Measurements from ENCODE around the gene TRIM63. TPM values are rescaled to one million over a fixed set of nuclear protein-coding genes. Genes with fewer than 3 reads are reported as not detected.

TRIM63 gene
- total RNA-seq, 2 experiments from 2014 or later: not detected

DNA sequence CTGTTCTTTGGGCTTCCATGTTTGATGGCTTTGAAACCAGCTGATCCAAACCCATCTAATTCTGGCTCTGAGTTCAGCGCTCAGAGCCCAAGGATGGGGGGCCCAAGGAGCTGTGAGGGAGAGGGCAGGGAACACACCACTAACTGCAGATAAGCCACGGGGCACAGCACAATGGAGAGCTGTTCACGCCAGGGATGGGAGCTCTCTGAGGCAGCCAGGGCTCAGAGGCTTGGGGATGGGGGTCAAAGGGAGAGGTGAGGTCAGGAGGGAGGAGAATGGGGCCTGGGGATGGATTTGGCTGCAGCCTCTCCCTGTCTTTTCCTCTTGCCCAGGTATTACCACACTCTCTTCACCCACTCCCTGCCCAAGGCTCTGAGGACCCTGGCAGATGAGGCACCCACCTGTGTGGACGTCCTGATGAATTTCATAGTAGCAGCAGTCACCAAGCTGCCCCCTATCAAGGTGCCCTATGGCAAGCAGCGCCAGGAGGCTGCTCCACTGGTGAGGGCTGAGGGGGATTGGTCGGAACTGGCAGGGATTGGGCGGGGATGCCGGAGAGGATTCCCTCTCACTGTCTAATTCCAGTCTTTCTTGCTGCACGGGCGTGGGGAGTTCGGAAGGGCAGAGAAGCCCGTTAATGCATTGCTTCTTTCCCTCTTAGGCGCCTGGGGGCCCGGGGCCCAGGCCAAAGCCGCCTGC lies 32.8 kb downstream of the TRIM63 start:
- H3K79me2 ChIP-seq (ENCODE audit: insufficient read depth, low read depth, low read length): no peaks in the 10 kb centered on the region
- H2AFZ ChIP-seq (ENCODE audit: low read length): peak overlapping the region; percentile 88
- H3K27ac ChIP-seq (ENCODE audit: low read depth, low read length, poor library complexity, severe bottlenecking): no peak overlapping the region
- no peak for DNase-seq (ENCODE audit: low spot score)
- BruUV-seq (replicated peaks): no TSS peak
- no peaks in the 10 kb centered on the region for H3K9me2 ChIP-seq (ENCODE audit: insufficient read depth, low read length)
- intact Hi-C loops (cut with micrococcal nuclease; ENCODE audit: unreplicated experiment): no loop called here
- TF ChIP-seq EZH2phosphoT487 (IDR thresholded peaks at IDR 0.05; ENCODE audit: borderline replicate concordance, low read depth, low read length): no peak
- TF ChIP-seq, protein P1, sequence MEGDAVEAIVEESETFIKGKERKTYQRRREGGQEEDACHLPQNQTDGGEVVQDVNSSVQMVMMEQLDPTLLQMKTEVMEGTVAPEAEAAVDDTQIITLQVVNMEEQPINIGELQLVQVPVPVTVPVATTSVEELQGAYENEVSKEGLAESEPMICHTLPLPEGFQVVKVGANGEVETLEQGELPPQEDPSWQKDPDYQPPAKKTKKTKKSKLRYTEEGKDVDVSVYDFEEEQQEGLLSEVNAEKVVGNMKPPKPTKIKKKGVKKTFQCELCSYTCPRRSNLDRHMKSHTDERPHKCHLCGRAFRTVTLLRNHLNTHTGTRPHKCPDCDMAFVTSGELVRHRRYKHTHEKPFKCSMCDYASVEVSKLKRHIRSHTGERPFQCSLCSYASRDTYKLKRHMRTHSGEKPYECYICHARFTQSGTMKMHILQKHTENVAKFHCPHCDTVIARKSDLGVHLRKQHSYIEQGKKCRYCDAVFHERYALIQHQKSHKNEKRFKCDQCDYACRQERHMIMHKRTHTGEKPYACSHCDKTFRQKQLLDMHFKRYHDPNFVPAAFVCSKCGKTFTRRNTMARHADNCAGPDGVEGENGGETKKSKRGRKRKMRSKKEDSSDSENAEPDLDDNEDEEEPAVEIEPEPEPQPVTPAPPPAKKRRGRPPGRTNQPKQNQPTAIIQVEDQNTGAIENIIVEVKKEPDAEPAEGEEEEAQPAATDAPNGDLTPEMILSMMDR (conservative IDR thresholded peaks at IDR 0.05; ENCODE audit: low read length): no peak
- H3K36me3 ChIP-seq (ENCODE audit: insufficient read depth, low read length): no peaks in the 10 kb centered on the region
- H3K4me3 ChIP-seq (ENCODE audit: low read depth, low read length, poor library complexity, severe bottlenecking): peak overlapping the region; percentile 75
- CTCF ChIA-PET (ENCODE audit: unreplicated experiment): no interaction called here
- H3K4me1 ChIP-seq (ENCODE audit: insufficient read depth, low read length, poor library complexity, severe bottlenecking): peaks cover 7% of the 10 kb centered on the region
- H3K4me2 ChIP-seq (ENCODE audit: low read length): peak overlapping the region; percentile 85
- H3K9me3 ChIP-seq (ENCODE audit: low read length): no peaks in the 10 kb centered on the region
- POLR2A ChIA-PET: interaction anchor here (0.6 kb wide), 1 partner anchor 47 kb away, joined by 3 read pairs; no protein-coding TSS in a partner anchor
- H4K20me1 ChIP-seq (ENCODE audit: insufficient read depth, low read length): no peaks in the 10 kb centered on the region

DNA sequence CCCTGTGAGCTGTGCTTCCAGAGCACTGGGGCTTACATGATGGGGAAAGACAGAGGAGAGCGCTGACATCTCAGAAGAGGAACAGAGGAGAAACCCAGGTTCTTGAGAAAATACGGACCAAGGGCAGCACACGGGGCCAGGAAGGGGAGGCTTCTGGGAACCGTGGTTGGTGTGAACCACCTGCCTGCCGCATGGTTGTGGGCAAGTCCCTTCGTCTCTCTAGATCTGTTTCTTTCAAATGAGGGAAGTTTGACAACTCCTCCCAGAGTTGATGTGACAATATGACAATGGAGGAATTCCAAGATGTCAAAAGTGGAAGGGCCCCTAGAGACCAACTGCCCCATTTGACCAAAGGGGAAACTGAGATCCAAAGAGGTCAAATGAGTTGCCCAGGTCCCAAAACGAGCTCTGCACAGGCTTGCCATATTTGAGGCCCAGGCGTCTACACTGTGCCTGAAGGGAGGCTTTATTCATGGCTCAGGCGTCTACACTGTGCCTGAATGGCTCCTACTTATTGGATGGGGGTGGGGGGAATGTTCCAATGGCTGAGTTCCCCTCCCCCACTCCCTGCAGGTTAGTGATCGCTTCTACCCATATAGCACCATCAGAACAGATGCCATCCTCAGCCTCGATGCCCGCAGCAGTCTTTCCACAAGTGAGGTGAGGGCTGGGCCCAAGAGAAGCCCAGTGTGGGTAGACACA lies 34.6 kb downstream of the TRIM63 start:
- no TSS peak for BruUV-seq (replicated peaks)
- ChIA-PET CTCF (ENCODE audit: unreplicated experiment) (no interaction called here), POLR2A (no interaction called here)
- Histone ChIP-seq H3K27ac (ENCODE audit: low read depth, low read length, poor library complexity, severe bottlenecking) (no peak overlapping the region), H3K9me3 (ENCODE audit: low read length) (no peaks in the 10 kb centered on the region), H2AFZ (ENCODE audit: low read length) (no peak overlapping the region), H4K20me1 (ENCODE audit: insufficient read depth, low read length) (no peaks in the 10 kb centered on the region), H3K4me2 (ENCODE audit: low read length) (no peak overlapping the region), H3K9me2 (ENCODE audit: insufficient read depth, low read length) (no peaks in the 10 kb centered on the region), H3K4me3 (ENCODE audit: low read depth, low read length, poor library complexity, severe bottlenecking) (no peak overlapping the region), H3K79me2 (ENCODE audit: insufficient read depth, low read depth, low read length) (no peaks in the 10 kb centered on the region), H3K36me3 (ENCODE audit: insufficient read depth, low read length) (no peaks in the 10 kb centered on the region), H3K4me1 (ENCODE audit: insufficient read depth, low read length, poor library complexity, severe bottlenecking) (peaks cover 7% of the 10 kb centered on the region)
- no peak for DNase-seq (ENCODE audit: low spot score)
- TF ChIP-seq, protein P1 (conservative IDR thresholded peaks at IDR 0.05; ENCODE audit: low read length): no peak
- TF ChIP-seq EZH2phosphoT487 (IDR thresholded peaks at IDR 0.05; ENCODE audit: borderline replicate concordance, low read depth, low read length): no peak
- intact Hi-C loops (cut with micrococcal nuclease; ENCODE audit: unreplicated experiment): no loop called here

All from OCI-LY7 (cell line).